ENCODE results near the gene LORICRIN. TPM values are rescaled to one million over a fixed set of nuclear protein-coding genes. Genes with fewer than 3 reads are reported as not detected.

The LORICRIN gene
- total RNA-seq, 1 donor from 2014 or later: not detected

- DNase-seq (no peak), ATAC-seq (no peak)
- intact Hi-C loops (cut with micrococcal nuclease): no loop called here
Measured at GRCh38 chr1:153292740-153293479, 33.4 kb downstream of the LORICRIN start.

GRCh38 chr1:153293480-153293775 lies 33.9 kb downstream of the LORICRIN start:
- DNase-seq: no peak
- no peak for ATAC-seq
- intact Hi-C loops (cut with micrococcal nuclease): no loop called here

GRCh38 chr1:153293851-153294250 lies 34.4 kb downstream of the LORICRIN start:
- intact Hi-C loops (cut with micrococcal nuclease): no loop called here
- ATAC-seq (no peak), DNase-seq (no peak)

- intact Hi-C loops (cut with micrococcal nuclease): no loop called here
- no peak for DNase-seq
- ATAC-seq: no peak
Measured at GRCh38 chr1:153302308-153302707, 42.8 kb downstream of the LORICRIN start.

- ATAC-seq: no peak
- DNase-seq: no peak
Measured at GRCh38 chr1:153305682-153306081, 46.2 kb downstream of the LORICRIN start.

GRCh38 chr1:153306303-153307220 lies 47.1 kb downstream of the LORICRIN start:
- ATAC-seq (no peak), DNase-seq (no peak)
- intact Hi-C loops (cut with micrococcal nuclease): no loop called here

More at GRCh38 chr1:153305682-153306081, 46.2 kb downstream of the LORICRIN start:
- intact Hi-C loops (cut with micrococcal nuclease): no loop called here

- intact Hi-C loops (cut with micrococcal nuclease): no loop called here
- DNase-seq (no peak), ATAC-seq (no peak)
Measured at GRCh38 chr1:153307221-153307600, 47.7 kb downstream of the LORICRIN start.

- DNase-seq (no peak), ATAC-seq (no peak)
- intact Hi-C loops (cut with micrococcal nuclease): no loop called here
Measured at GRCh38 chr1:153308540-153308939, 49.1 kb downstream of the LORICRIN start.

- DNase-seq (no peak), ATAC-seq (no peak)
- intact Hi-C loops (cut with micrococcal nuclease): no loop called here
Measured at GRCh38 chr1:153309441-153309840, 50.0 kb downstream of the LORICRIN start.

- intact Hi-C loops (cut with micrococcal nuclease): no loop called here
- DNase-seq (no peak), ATAC-seq (no peak)
Measured at GRCh38 chr1:153310526-153310925, 51.0 kb downstream of the LORICRIN start.

Other genes starting within 250 kb of the LORICRIN start
- gene SPRR1B, start 228.5 kb upstream of the LORICRIN start, total RNA-seq: not detected
- gene SPRR2D, start 218.6 kb upstream of the LORICRIN start, total RNA-seq: not detected
- not detected for gene SPRR2A, start 202.2 kb upstream of the LORICRIN start, total RNA-seq
- gene SPRR2B, start 188.1 kb upstream of the LORICRIN start, total RNA-seq: not detected
- gene SPRR2E, start 165.2 kb upstream of the LORICRIN start, total RNA-seq: not detected
- not detected for gene SPRR2F, start 146.2 kb upstream of the LORICRIN start, total RNA-seq
- gene SPRR2G, start 108.8 kb upstream of the LORICRIN start, total RNA-seq: not detected
- not detected for gene LELP1, start 56.3 kb upstream of the LORICRIN start, total RNA-seq
- gene PRR9, start 42.1 kb upstream of the LORICRIN start, total RNA-seq: not detected
- not detected for gene PGLYRP3, start 53.3 kb downstream of the LORICRIN start, total RNA-seq
- not detected for gene PGLYRP4, start 89.2 kb downstream of the LORICRIN start, total RNA-seq
- 87.0 TPM for gene S100A9, start 98.2 kb downstream of the LORICRIN start, total RNA-seq
- 3.5 TPM for gene S100A12, start 115.9 kb downstream of the LORICRIN start, total RNA-seq
- 40.7 TPM for gene S100A8, start 131.4 kb downstream of the LORICRIN start, total RNA-seq
- not detected for gene S100A7A, start 156.8 kb downstream of the LORICRIN start, total RNA-seq
- not detected for gene S100A7, start 201.0 kb downstream of the LORICRIN start, total RNA-seq

Measured in left ventricle myocardium superior (tissue), 1 donor.